HG03460 (cell line): ENCODE measurements around the gene IL36G.
"Not testable (repeated sequence)": the region's sequence is repeated elsewhere in the genome, so short reads cannot be mapped to it uniquely, and the experiment has no call there.

ENCODE experiments used
- ATAC-seq: cut with Tn5 transposase; IDR thresholded peaks from one replicate; pipeline ENCODE4 v1.9.1; 2021; ENCODE audit not compliant: unreplicated experiment

The IL36G gene

GRCh38 chr2:112977559-112978056, at the start of gene IL36G:
IL36G (plus strand) TSS chr2:112978006; CDS start chr2:112978639, 633 bp downstream.
- no peak for ATAC-seq

GRCh38 chr2:112933261-112933660, 44.5 kb upstream of the IL36G start:
- ATAC-seq, result no peak

GRCh38 chr2:112934117-112934516, 43.7 kb upstream of the IL36G start:
- not testable (repeated sequence) for ATAC-seq

- no peak for ATAC-seq
Measured at GRCh38 chr2:112936927-112937232, 40.9 kb upstream of the IL36G start.

GRCh38 chr2:112938904-112939303, 38.9 kb upstream of the IL36G start:
- no peak for ATAC-seq

GRCh38 chr2:112939425-112939824, 38.4 kb upstream of the IL36G start:
- ATAC-seq, result no peak

- no peak for ATAC-seq
Measured at GRCh38 chr2:112940859-112941625, 36.8 kb upstream of the IL36G start.

GRCh38 chr2:112941753-112942653, 35.8 kb upstream of the IL36G start:
- ATAC-seq, result peak; percentile 57

- ATAC-seq, result no peak
Measured at GRCh38 chr2:112942654-112943002, 35.2 kb upstream of the IL36G start.

- no peak for ATAC-seq
Measured at GRCh38 chr2:112944971-112945370, 32.8 kb upstream of the IL36G start.

- ATAC-seq, result no peak
Measured at GRCh38 chr2:112946086-112946485, 31.7 kb upstream of the IL36G start.

GRCh38 chr2:112947374-112947773, 30.4 kb upstream of the IL36G start:
- no peak for ATAC-seq

GRCh38 chr2:112949456-112949855, 28.4 kb upstream of the IL36G start:
- ATAC-seq, result no peak

GRCh38 chr2:112954364-112954763, 23.4 kb upstream of the IL36G start:
- no peak for ATAC-seq

- ATAC-seq, result no peak
Measured at GRCh38 chr2:112957511-112957910, 20.3 kb upstream of the IL36G start.

- no peak for ATAC-seq
Measured at GRCh38 chr2:112958428-112959108, 19.2 kb upstream of the IL36G start.

- no peak for ATAC-seq
Measured at GRCh38 chr2:112959109-112959812, 18.5 kb upstream of the IL36G start.

- no peak for ATAC-seq
Measured at GRCh38 chr2:112960230-112960825, 17.5 kb upstream of the IL36G start.

GRCh38 chr2:112962308-112963175, 15.3 kb upstream of the IL36G start:
- no peak for ATAC-seq

- ATAC-seq, result no peak
Measured at GRCh38 chr2:112967023-112967422, 10.8 kb upstream of the IL36G start.
